Measurements from ENCODE around the gene GMCL1.
A peak's percentile ranks its signal among the peaks of the same experiment; 100 is the strongest.
"Not testable (repeated sequence)": the region's sequence is repeated elsewhere in the genome, so short reads cannot be mapped to it uniquely, and the experiment has no call there.

Gene GMCL1, protein sequence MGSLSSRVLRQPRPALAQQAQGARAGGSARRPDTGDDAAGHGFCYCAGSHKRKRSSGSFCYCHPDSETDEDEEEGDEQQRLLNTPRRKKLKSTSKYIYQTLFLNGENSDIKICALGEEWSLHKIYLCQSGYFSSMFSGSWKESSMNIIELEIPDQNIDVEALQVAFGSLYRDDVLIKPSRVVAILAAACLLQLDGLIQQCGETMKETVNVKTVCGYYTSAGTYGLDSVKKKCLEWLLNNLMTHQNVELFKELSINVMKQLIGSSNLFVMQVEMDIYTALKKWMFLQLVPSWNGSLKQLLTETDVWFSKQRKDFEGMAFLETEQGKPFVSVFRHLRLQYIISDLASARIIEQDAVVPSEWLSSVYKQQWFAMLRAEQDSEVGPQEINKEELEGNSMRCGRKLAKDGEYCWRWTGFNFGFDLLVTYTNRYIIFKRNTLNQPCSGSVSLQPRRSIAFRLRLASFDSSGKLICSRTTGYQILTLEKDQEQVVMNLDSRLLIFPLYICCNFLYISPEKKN

DNA sequence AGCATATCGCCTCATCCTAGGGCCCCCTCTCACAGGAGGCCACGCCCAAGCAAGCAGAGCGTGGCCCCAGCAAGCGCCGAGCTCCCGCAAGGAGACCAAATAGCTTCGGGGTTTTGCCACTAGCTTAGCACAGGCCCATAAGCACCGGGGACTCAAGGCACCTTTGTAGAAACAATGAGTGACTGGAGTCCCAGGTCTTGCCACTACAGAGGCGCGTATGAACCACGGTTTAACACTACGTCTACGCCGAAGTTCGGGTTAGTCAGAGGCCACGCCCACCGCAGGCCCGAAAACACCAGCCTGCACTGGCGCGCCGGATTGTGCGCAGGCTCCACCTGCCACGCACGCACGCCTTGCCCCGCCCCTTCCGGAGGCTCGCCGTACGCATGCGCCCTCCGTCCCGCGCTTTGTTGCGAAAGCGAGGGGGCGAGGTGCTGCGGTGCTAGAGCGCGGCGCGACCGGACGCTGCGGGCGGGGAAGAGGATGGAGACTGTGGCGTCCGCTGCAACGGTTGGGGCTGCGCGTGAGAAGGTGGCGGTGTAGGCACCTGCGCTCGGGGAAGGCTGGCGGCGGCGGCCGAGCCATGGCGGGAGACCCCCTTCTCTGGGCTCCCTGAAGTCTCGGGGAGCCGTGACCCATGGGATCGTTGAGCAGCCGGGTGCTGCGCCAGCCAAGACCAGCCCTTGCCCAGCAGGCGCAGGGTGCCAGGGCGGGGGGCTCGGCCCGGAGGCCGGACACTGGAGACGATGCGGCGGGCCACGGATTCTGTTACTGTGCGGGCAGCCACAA lies at the start of gene GMCL1:
GMCL1 (plus strand) TSS at position 405 of the 789 bp plus-strand sequence; CDS start at position 638, 233 bp downstream.
- peak; percentile 36 for FAIRE-seq

DNA sequence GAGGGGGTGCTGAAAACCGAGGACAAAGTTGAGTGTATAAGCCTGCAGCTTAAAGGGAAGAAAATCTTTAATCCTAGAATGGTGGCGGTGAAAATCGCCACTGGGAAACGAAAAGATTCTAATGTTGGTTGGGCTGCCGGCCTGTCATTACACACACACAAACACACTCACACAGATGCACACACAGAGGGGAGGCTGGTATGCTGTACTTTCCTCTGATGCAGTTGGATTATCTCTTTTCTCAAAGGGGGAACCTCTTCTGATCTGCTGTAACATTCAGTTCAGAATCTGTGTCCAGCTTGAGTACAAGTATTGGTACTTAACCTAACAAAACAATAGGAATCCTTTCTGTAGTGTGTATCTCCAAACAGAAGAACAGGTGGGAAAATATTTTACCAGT lies 48.5 kb upstream of the GMCL1 start:
- no peak for FAIRE-seq
- no peak for DNase-seq (ENCODE audit: low spot score)

More for the DNA sequence above, at the start of gene GMCL1:
- DNase-seq (ENCODE audit: low spot score): peak; percentile 90

DNA sequence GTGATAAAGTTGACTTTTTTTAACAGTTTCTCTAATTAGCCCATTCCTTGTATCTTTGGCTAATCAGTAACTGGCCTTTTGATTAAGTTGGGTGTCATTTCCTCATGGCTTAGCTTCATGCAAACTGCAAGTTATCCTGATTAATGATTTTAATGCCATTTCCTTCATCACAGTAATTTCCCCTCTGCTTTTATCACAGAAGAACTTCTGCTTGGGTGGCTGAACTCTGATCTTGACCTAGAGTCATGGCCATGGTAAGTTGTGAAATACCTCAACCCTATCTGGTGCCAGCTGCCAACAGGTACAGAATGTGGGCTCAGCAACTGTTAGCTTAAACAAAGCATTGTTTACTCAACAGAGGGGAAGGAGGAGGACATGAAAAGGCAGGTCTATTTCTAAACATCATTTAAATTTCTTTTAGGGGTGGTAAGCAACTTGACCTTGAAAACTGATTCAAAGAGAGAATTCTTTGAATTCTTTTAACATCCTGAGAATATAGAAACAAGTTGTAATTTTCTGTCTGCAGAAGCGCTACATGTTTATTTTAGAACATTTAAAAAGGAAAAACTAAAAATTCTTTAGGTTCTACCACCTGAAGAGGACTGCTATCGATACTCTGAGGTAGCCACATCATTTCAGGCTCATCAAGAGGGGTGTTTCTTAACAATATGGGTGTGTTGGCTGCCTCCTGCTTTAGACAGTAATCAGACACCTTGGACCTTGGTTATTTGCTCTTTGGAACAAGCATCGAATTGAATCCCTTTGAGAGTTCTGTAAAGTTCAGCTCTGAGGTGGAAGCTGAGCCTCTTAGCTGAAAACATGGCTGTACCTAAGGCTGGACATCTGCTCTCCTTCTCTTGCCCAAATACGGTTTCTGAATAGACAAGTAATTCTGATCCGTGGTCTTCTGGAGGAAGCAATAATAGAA lies 47.9 kb upstream of the GMCL1 start:
- FAIRE-seq: no peak
- DNase-seq (ENCODE audit: low spot score): no peak

DNA sequence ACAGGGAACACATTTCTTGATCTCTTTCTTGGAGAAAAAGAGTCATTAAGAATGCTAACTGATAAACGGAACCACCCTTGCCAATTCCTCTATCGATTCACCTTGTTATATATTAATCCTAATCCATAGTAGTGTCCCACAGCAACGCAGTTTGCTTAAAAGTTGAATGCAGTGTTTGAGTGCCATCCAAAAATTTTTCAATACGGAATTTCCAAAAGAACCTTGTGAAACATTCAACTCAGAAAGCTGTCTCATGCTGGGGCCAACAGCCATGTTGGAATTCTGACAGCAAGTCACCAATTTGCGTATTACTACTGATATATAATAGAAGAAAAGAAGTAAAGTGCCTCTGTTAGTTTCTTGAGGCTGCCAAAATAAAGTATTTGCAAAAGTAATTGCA lies 45.2 kb upstream of the GMCL1 start:
- DNase-seq (ENCODE audit: low spot score): no peak
- FAIRE-seq: no peak

DNA sequence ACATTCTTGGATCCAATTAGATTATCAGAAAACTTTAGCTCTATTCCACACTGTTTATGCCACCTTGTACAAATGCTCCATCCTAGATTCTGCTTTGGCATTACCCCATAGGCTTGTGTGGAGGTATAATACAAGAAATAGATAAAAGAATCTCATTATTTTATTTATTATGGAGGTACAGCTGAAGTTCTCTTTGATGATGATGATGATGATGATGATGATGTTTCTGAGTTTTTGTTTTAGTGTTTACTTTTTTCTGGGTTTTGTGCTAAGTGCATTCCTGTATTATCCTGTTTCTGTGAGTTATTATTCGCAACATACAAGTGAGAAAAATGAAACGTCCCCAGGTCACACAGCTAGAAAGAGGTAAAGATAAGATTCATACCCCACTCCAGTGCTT lies 44.1 kb upstream of the GMCL1 start:
- DNase-seq (ENCODE audit: low spot score) (no peak), FAIRE-seq (no peak)

DNA sequence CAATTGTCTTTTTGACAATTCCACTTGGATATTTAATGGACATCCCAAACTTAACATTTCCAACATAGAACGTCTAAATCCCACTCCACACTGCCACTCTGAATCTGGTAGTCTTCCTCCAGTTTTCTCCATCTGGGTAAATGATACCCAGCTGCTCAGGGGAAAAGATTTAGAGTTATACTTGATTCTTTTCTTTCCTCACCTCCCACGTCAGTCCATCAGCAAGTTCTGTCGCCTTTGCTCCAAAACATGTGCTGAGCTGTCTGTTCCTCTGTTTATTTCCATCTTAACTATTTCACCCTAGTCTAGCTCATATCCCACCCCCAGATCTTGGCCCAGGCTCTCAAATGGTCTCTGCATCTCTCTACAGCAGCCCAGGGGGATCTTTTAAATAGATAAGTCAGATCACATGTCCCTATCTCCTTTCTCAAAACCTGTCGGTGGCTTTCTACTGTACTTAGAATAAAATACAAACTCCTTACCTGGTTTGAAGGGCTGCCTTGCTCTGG lies 43.4 kb upstream of the GMCL1 start:
- DNase-seq (ENCODE audit: low spot score) (no peak), FAIRE-seq (no peak)

DNA sequence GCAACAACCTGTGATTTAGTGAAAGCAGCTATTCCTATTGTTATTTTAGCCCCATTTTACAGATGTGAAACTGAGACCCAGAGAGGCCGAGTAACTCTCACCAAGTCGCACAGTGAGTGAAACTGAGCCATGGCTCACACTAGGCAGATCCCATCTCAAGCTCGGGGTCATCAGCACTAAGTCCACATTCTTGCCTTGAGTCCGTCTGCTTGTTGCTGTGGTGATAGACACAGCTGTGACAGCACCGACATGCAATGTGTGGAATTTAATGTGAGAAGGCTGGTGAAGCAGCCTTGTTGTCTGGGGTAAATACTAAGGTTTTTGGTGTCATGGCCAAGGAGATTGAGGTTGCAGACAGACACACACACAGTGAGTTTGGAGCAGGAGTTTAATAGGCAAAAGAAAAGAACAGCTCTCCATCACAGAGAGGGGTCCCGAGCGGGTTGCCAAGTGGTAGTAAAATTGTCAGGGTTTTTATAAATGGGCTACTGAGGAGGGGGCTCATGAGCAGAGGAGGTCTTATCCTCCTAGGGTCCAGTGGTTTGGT lies 40.2 kb upstream of the GMCL1 start:
- DNase-seq (ENCODE audit: low spot score): peak; percentile 51
- FAIRE-seq: no peak

DNA sequence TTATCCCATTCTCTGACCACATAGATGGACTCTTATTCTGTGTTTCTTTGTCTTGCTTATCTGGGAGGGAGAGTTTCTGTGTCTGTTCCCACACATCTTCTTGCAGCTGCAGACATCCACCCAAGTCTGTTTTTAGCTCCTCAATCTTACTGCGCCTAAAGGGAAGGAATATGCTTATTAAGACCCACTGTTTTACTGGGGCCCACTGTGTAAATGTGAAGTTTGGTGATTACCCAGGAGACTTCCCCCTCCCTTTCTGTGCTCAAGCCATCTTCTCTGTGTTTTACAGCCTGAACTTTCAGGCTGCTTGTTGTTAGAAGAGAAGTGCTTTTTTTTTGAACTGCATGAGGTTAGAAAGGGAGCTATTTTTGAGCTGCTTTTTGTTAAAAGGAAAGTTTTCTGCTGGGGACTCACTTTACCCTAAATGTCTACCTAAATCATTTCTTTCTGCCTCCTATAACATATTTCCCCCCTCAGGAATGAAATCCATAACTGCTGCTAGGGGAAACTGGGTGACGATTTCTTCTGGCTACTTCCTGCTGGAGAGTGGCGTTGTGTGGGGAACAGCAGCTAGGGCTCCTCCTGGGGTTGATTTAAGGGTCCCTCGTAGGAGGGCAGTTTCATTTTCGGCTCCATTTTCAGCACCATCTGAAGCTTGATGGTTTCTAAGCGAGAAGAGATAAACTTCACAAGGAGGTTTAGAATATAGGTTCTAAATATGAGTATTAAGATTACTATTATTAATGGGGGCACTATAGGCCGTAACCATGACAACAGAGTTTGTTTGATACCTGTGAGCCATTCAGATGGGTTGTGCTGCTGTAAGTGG lies 39.5 kb upstream of the GMCL1 start:
- no peak for DNase-seq (ENCODE audit: low spot score)
- no peak for FAIRE-seq

DNA sequence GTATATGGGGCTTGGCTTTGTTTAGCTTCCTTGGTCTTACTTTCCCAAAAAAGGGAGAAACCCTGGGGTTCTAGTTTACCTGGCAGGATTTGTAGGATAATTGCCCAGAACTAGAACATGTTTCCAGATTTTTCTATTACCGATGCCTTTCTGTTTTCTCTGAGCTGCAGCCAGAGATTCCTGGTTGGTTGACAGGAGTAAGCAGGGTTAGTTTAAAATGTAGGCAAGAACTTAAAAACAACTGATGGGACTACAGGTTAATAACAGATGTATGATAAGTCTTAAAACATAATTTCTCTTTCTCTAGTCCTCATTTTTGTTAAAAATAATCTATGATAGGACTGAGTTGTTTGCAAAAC lies 38.9 kb upstream of the GMCL1 start:
- DNase-seq (ENCODE audit: low spot score): no peak
- no peak for FAIRE-seq

DNA sequence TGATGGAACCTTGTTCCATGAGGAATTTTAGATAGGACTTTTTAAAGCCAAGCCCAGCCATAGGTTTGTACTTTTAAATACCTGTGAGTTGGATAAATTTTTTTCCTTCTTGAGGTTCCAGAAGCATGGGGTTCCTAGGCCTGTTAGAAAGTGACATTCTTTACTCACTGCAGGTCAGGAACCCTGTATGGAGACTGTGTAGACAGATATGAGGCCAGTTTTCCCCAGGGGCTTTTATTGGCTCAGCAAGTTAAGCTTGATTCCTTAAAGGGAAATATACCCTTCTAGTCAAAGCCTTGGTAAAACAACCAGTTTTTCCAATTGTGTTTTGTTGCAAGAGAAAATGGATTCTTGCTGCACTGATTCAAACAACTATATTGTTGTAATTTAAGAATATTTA lies 38.4 kb upstream of the GMCL1 start:
- DNase-seq (ENCODE audit: low spot score) (no peak), FAIRE-seq (no peak)

DNA sequence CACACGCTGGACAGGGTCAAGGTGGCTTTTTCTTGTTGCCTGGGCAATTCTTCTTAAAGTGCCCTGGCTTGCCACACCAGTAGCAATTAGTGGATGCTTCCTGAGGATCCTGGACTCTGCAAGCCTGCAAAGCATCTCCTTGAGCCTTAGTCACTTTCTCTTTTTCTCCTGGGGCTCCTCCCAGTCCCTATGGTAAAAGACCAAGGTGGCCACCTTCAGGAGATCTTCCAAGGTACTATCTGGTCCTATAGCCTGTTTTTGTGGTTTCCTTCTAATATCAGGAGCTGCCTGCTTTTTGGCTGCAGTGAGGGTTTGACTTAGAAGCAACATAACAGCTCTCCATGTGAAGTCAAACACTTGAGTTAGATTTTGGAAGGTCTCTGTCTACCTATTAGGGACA lies 33.3 kb upstream of the GMCL1 start:
- FAIRE-seq (no peak), DNase-seq (ENCODE audit: low spot score) (no peak)

DNA sequence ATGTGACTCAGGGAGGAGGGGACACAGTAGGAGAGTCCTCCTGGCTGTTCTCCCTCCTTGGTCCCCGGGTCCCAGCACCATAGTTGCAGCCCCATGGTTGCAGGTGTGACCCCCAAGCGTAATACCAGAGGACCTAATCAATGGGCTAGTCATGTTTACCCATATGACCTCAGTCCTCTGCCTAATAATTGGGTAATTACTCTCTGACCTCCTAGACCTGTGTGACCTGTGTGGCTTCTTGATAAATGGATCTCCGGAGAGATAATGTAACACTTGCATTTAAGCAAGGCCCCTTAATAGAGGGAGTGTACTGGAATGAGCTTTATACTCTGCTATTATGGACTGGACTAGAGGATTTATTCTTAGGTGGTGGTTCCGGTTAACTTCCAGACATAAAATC lies 32.2 kb upstream of the GMCL1 start:
- no peak for FAIRE-seq
- no peak for DNase-seq (ENCODE audit: low spot score)

DNA sequence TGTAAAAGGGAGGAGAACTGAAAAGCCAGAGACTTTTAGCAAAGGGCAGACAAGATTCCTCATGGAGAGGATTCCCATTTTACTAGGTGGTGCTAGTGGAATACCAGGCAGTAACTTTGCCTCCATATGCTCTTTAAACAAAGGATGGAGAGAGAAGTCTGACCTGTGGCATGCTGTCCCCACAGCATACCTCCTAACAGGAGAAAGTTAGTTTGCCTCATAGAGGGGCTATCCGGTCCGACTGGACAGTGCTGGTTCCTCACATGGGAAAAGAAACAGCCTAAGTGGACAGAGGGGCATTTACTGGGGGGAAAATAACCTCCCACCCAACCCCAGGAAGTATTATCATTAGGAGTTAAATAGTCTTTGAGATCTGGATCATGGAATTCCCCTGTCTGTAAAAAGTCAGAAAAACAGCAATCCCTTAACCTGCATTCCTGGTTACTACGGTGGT lies 31.6 kb upstream of the GMCL1 start:
- no peak for DNase-seq (ENCODE audit: low spot score)

DNA sequence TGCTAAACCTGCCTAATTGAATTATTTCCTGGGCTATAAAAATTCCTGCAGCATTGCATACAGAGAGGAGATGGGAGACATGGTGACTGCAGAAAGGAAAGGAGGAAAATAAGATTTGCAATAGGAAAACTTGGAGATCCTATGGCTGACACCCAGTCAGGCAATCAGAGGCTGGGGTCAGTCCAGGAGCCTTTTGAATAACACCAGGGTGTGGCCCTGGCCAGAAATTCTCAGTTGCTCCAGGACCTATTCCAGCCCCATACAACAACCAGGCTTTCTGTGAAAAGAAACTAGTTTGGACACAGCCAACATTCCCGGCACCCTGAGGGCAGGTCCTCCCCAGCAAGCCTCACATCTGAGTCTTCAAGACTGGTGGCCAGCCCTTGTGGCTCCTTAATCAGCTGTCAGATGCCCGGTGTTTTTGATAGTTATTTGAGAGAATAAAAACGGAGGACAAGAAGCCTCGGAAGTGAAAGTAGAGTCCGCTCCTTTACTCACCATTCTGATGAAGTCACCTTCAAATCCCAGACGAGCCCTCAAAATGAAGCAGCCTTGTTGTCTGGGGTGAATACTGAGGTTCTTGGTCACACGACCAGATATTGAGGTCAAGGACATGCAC lies 31.1 kb upstream of the GMCL1 start:
- no peak for FAIRE-seq

More for the DNA sequence above, 31.6 kb upstream of the GMCL1 start:
- no peak for FAIRE-seq

DNA sequence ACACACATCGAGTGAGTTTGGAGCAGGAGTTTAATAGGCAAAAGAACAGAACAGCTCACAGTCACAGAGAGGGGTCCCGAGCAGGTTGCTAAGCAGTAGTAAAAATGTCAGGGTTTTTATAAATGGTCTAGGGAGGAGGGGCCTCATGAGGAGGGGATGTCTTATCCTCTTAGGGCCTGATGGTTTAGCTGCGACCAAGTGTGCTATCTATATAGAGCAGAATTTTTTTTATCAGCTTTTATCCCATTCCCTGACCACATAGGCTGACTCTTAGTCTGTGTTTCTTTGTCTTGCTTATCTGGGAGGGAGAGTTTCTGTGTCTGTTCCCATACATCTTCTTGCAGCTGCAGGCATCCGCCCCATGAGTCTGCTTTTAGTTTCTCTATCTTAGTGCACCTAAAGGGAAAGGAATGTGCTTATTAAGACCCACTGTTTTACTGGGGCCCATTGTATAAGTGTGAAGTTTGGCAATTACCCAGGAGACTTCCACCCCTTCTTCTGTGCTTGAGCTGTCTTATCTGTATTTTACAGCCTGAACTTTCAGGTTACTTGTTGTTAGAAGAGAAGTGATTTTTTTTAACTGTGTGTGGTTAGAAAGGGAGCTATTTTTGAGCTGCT lies 30.4 kb upstream of the GMCL1 start:
- DNase-seq (ENCODE audit: low spot score): no peak
- FAIRE-seq: no peak

More for the DNA sequence above, 31.1 kb upstream of the GMCL1 start:
- no peak for DNase-seq (ENCODE audit: low spot score)

DNA sequence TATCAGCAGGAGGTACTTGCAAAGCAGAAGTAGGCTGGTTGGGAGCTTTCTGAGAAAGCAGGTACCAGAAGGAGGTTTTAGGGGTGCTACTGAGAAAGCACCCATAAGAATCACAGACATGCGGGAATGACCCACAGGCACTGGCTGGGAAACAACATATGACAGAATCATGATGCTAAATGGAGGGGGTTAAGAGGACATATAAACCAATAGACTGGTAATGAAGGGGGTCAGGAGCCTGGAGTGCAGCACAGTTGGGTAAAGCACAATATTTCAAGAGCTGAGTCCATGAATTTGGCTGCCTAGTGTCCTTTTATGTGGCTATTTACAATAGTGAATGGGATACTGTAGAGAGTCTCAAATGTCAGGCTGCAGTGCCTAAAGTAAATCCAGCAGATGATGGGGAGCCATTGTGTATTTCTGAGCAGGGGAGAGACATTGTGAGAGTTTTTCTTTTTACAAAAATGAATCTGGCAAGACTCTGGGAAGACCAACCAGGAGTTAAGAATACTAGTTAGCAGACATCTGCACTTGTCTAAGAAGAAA lies 27.6 kb upstream of the GMCL1 start:
- DNase-seq (ENCODE audit: low spot score): no peak
- FAIRE-seq: no peak

DNA sequence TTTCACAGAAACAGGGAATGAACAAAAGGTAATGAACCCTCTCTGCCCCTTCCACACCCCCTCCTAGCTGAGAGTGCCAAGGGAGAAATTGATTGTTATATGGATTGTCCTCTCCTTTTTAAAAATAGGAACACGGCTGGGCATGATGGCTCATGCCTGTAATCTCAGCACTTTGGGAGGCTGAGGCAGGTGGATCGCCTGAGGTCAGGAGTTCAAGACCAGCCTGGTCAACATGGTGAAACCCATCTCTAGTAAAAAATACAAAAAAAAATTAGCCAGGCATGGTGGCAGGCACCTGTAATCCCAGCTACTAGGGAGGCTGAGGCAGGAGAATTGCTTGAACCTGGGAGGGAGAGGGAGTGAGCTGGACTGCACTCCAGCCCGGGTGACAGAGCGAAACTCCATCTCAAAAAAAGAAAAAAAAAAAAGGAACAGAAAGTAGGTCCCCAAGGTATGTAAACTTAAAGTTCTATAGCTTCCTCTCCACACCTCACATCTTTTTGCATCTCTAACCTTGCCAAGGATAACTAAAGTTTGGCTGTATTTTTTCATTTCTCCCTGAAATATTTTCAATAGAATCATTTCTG lies 26.6 kb upstream of the GMCL1 start:
- DNase-seq (ENCODE audit: low spot score); FAIRE-seq: not testable (repeated sequence)

DNA sequence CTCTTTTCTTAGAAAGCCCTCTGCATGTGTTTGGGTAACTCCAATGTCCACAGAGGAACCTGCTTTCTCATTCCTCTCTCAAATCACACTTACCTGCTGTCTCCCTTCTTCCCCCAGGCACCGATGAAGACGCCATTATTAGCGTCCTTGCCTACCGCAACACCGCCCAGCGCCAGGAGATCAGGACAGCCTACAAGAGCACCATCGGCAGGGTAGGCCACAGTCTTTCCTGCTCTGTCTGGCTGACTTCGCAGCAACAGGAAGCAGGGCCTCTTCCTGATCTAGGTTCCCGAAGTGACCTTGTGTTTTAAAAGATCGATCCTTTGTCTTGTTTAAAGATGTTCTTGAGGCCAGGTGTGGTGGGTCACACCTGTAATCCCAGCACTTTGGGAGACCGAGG lies 25.0 kb upstream of the GMCL1 start:
- DNase-seq (ENCODE audit: low spot score): no peak
- no peak for FAIRE-seq
